CD4-positive, alpha-beta T cell treated with Interferon alpha-2 for 1 hour (primary cell): Measurements from ENCODE around the gene CNIH2.
"Not testable (repeated sequence)": the region's sequence is repeated elsewhere in the genome, so short reads cannot be mapped to it uniquely, and the experiment has no call there.

ENCODE experiments used
- DNase-seq, 2 donors: peaks; one replicate each; pipeline ENCODE4 v3.0.0-alpha.2; 2020 to 2022

The CNIH2 gene

GRCh38 chr11:66259956-66260355, 18.0 kb upstream of the CNIH2 start:
- DNase-seq, result no peak

- DNase-seq, result no peak
These were observed 16.4 kb upstream of the CNIH2 start for GRCh38 chr11:66261578-66261977.

GRCh38 chr11:66262191-66262590, 15.8 kb upstream of the CNIH2 start:
- no peak for DNase-seq

GRCh38 chr11:66262696-66263095, 15.3 kb upstream of the CNIH2 start:
- DNase-seq, result no peak

- DNase-seq, result no peak
These were observed 14.7 kb upstream of the CNIH2 start for GRCh38 chr11:66263231-66263630.

GRCh38 chr11:66263785-66264184, 14.2 kb upstream of the CNIH2 start:
- no peak for DNase-seq

GRCh38 chr11:66264383-66264782, 13.6 kb upstream of the CNIH2 start:
- DNase-seq, result no peak

- peak in 1 of 2 donors; percentile 41 for DNase-seq
These were observed 13.1 kb upstream of the CNIH2 start for GRCh38 chr11:66264914-66265313.

GRCh38 chr11:66265531-66266377, 12.2 kb upstream of the CNIH2 start:
- DNase-seq, result no peak

GRCh38 chr11:66266378-66267038, 11.5 kb upstream of the CNIH2 start:
- no peak for DNase-seq

- DNase-seq, result no peak
These were observed 11.0 kb upstream of the CNIH2 start for GRCh38 chr11:66267039-66267378.

- peak; percentile 86 to 91 for DNase-seq
These were observed 10.4 kb upstream of the CNIH2 start for GRCh38 chr11:66267379-66268243.

GRCh38 chr11:66268244-66268951, 9.6 kb upstream of the CNIH2 start, which contains the start of gene RAB1B:
Gene RAB1B (plus strand): TSS chr11:66268639. CDS start chr11:66268680, 41 bp downstream.
- peak; percentile 100 for DNase-seq

- DNase-seq, result no peak
These were observed 8.7 kb upstream of the CNIH2 start for GRCh38 chr11:66268952-66269905.

GRCh38 chr11:66271816-66272215, 6.2 kb upstream of the CNIH2 start:
- DNase-seq, result no peak

GRCh38 chr11:66272596-66272995, 5.4 kb upstream of the CNIH2 start:
- peak; percentile 22 to 58 for DNase-seq

- no peak for DNase-seq
These were observed 3.8 kb upstream of the CNIH2 start for GRCh38 chr11:66274219-66274618.

- DNase-seq, result no peak
These were observed 2.6 kb upstream of the CNIH2 start for GRCh38 chr11:66275396-66275795.

GRCh38 chr11:66275984-66276612, 1.9 kb upstream of the CNIH2 start:
- no peak for DNase-seq

GRCh38 chr11:66276619-66277018, 1.4 kb upstream of the CNIH2 start:
- DNase-seq, result not testable (repeated sequence)

GRCh38 chr11:66277064-66277463, 911 bp upstream of the CNIH2 start:
- DNase-seq, result not testable (repeated sequence)
